Large intestine (tissue), 3 donors: Measurements from ENCODE around the gene SULT6B1. TPM values are rescaled to one million over a fixed set of nuclear protein-coding genes. Genes with fewer than 3 reads are reported as not detected.
"Not testable (repeated sequence)": the region's sequence is repeated elsewhere in the genome, so short reads cannot be mapped to it uniquely, and the experiment has no call there.

Source experiments
- DNase-seq, 2 donors: peaks; one replicate each; pipeline versions ENCODE4 v3.0.0 to v3.0.0-alpha.2; 2013
- H3K27ac ChIP-seq: one replicate; pipeline ENCODE4 v1.5.1; 2013; ENCODE audit warnings: low read length
- H3K27me3 ChIP-seq: 2 replicates; pipeline ENCODE4 v1.6.1; 2013; ENCODE audit warnings: low read length; ENCODE audit not compliant: control insufficient read depth, insufficient read depth
- H3K36me3 ChIP-seq: 2 replicates; pipeline ENCODE4 v1.6.1; 2013; ENCODE audit warnings: low read length; ENCODE audit not compliant: control insufficient read depth, insufficient read depth
- H3K4me1 ChIP-seq: one replicate; pipeline ENCODE4 v1.6.1; 2013; ENCODE audit warnings: low read length; ENCODE audit not compliant: control insufficient read depth, insufficient read depth
- H3K4me3 ChIP-seq: one replicate; pipeline ENCODE4 v1.5.1; 2013; ENCODE audit warnings: low read length
- H3K9me3 ChIP-seq: one replicate; pipeline ENCODE4 v1.6.1; 2013; ENCODE audit warnings: mild to moderate bottlenecking, low read depth, low read length, moderate library complexity; ENCODE audit not compliant: control insufficient read depth
- WGBS: methylation state at CpG from one replicate; pipeline ENCODE4 v1.1.5; 2013; ENCODE audit warnings: low lambda C conversion rate; ENCODE audit not compliant: insufficient coverage; 5-methylcytosine and 5-hydroxymethylcytosine counted together
- polyA plus RNA-seq: library from polyadenylated mRNA; unstranded; fragments of 120-200 nt; gene quantifications from one replicate; pipeline ENCODE4 v1.2.1, GENCODE V29; 2013

SULT6B1 gene
- polyA plus RNA-seq, 1 donor = not detected

- H3K9me3 ChIP-seq = no peaks in the 10 kb centered on the region
- no peak overlapping the region for H3K4me3 ChIP-seq
- no peaks in the 10 kb centered on the region for H3K27me3 ChIP-seq
- H3K36me3 ChIP-seq = peaks cover 73% of the 10 kb centered on the region
- H3K4me1 ChIP-seq = no peaks in the 10 kb centered on the region
- H3K27ac ChIP-seq = no peak overlapping the region
- no peak for DNase-seq
- WGBS = 100% methylated on average over 2 of the region's 4 CpGs
These were observed 30.6 kb upstream of the SULT6B1 start for GRCh38 chr2:37219046-37219445.

- Histone ChIP-seq H3K27me3 (no peaks in the 10 kb centered on the region), H3K27ac (no peak overlapping the region), H3K9me3 (no peaks in the 10 kb centered on the region), H3K4me1 (no peaks in the 10 kb centered on the region), H3K4me3 (no peak overlapping the region), H3K36me3 (peaks cover 69% of the 10 kb centered on the region)
- DNase-seq = no peak
- WGBS = no CpG with 5 or more reads among the region's 1 CpG
These were observed 26.8 kb upstream of the SULT6B1 start for GRCh38 chr2:37215250-37215649.

DNA sequence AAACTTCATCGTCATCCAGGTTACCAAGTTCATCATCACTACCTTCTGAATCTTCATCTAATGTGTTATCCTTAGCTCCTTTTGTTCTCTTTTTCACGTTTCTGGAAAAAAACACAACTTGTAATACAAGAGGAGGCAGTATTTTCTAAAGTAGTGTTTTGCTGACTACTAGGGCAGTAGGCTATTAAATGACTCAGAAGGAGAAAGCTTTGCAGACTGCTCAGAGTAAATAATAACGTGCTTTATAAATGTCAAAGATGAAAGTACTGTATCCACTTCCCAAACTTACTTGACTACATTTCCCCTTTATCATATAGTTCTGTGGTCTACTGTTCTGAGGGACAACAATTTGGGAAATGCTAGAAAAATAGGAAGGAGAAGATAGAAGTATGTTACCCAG, 23.5 kb upstream of the SULT6B1 start:
- DNase-seq = no peak
- Histone ChIP-seq H3K4me3 (no peak overlapping the region), H3K4me1 (no peaks in the 10 kb centered on the region), H3K27me3 (no peaks in the 10 kb centered on the region), H3K9me3 (peaks cover 8% of the 10 kb centered on the region), H3K36me3 (peaks cover 71% of the 10 kb centered on the region), H3K27ac (no peak overlapping the region)
- WGBS = 86% methylated on average over 1 of the region's 3 CpGs

GRCh38 chr2:37211212-37211611, 22.7 kb upstream of the SULT6B1 start:
- Histone ChIP-seq H3K27ac (no peak overlapping the region), H3K4me1 (no peaks in the 10 kb centered on the region), H3K9me3 (peaks cover 10% of the 10 kb centered on the region), H3K27me3 (no peaks in the 10 kb centered on the region), H3K4me3 (no peak overlapping the region), H3K36me3 (peaks cover 68% of the 10 kb centered on the region)
- DNase-seq = no peak

DNA sequence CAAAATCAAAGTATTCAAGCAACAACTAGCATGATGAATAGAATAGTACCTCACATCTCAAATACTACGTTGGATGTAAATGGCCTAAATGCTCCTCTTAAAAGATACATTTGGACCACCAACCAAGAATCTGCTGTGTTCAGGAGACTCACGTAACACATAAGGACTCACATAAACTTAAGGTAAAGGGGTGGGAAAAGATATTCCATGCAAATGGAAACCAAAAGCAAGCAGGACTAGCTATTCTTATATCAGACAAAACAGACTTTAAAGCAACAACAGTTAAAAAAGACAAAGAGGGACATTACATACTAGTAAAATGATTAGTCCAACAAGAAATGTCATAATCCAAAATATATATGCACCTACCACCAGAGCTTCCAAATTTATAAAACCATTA, 18.3 kb upstream of the SULT6B1 start:
- not testable (repeated sequence) for H3K4me1 ChIP-seq, DNase-seq, H3K27ac ChIP-seq, H3K4me3 ChIP-seq, H3K27me3 ChIP-seq
- no CpG with 5 or more reads among the region's 2 CpGs for WGBS
- H3K9me3 ChIP-seq = peaks cover 22% of the 10 kb centered on the region
- peaks cover 63% of the 10 kb centered on the region for H3K36me3 ChIP-seq

DNA sequence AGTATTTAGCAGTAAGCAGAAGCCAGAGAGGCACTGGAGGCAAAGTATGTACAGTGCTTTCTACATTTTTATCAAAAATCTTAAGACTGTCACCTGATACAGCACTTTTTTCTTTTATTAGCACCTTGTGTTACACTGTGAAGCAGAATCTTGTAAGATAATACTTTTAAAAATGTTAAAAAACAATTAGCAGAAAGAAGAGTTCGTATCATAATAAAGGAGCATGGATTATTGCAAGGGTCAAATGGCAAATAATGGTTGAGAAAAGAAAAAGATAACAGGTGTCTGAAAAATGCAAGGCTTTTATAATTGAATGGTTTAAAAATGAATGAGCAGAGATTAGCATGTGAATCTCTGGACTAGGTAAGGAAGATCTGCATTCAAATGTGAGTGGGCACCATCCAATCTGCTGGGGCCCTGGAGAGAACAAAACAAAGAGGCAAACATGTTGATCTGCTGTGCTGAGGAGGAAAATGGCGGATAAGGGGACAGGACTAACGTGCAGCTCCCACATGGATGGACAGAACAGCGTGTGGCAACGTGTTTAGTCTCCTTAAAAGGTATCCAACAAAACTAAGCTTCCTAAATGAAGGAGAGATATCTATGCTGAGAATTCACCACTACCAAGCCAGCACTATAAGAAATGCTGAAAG, 17.3 kb upstream of the SULT6B1 start:
- Histone ChIP-seq H3K9me3 (peaks cover 22% of the 10 kb centered on the region), H3K4me1 (no peaks in the 10 kb centered on the region), H3K36me3 (peaks cover 60% of the 10 kb centered on the region), H3K27ac (no peak overlapping the region), H3K4me3 (no peak overlapping the region), H3K27me3 (no peaks in the 10 kb centered on the region)
- 100% methylated on average over 1 of the region's 5 CpGs for WGBS
- no peak for DNase-seq

GRCh38 chr2:37205071-37205661, 16.7 kb upstream of the SULT6B1 start:
- H3K4me1 ChIP-seq, H3K4me3 ChIP-seq, H3K27me3 ChIP-seq, DNase-seq, H3K27ac ChIP-seq: not testable (repeated sequence)
- H3K9me3 ChIP-seq = peaks cover 22% of the 10 kb centered on the region
- WGBS = 0% methylated on average over 1 of the region's 8 CpGs
- peaks cover 57% of the 10 kb centered on the region for H3K36me3 ChIP-seq

- peaks cover 45% of the 10 kb centered on the region for H3K36me3 ChIP-seq
- H3K27ac ChIP-seq = no peak overlapping the region
- WGBS = 100% methylated on average over 2 of the region's 2 CpGs
These were observed 15.2 kb upstream of the SULT6B1 start for GRCh38 chr2:37203708-37204107.

GRCh38 chr2:37201766-37202165, 13.3 kb upstream of the SULT6B1 start:
- Histone ChIP-seq H3K36me3 (peaks cover 39% of the 10 kb centered on the region), H3K9me3 (peaks cover 15% of the 10 kb centered on the region), H3K4me1 (peaks cover 5% of the 10 kb centered on the region), H3K4me3 (no peak overlapping the region), H3K27ac (no peak overlapping the region), H3K27me3 (no peaks in the 10 kb centered on the region)
- DNase-seq = peak in 1 of 2 donors; percentile 6
- no CpG with 5 or more reads among the region's 1 CpG for WGBS

More at GRCh38 chr2:37203708-37204107, 15.2 kb upstream of the SULT6B1 start:
- Histone ChIP-seq H3K27me3 (no peaks in the 10 kb centered on the region), H3K4me1 (no peaks in the 10 kb centered on the region), H3K9me3 (peaks cover 15% of the 10 kb centered on the region), H3K4me3 (no peak overlapping the region)
- DNase-seq = no peak

- no peak for DNase-seq
- H3K4me1 ChIP-seq = peaks cover 5% of the 10 kb centered on the region
- no peak overlapping the region for H3K4me3 ChIP-seq
- WGBS = no CpG with 5 or more reads among the region's 1 CpG
- H3K27ac ChIP-seq = no peak overlapping the region
- H3K36me3 ChIP-seq = peaks cover 35% of the 10 kb centered on the region
- peaks cover 12% of the 10 kb centered on the region for H3K9me3 ChIP-seq
- no peaks in the 10 kb centered on the region for H3K27me3 ChIP-seq
These were observed 12.7 kb upstream of the SULT6B1 start for GRCh38 chr2:37201208-37201607.

DNA sequence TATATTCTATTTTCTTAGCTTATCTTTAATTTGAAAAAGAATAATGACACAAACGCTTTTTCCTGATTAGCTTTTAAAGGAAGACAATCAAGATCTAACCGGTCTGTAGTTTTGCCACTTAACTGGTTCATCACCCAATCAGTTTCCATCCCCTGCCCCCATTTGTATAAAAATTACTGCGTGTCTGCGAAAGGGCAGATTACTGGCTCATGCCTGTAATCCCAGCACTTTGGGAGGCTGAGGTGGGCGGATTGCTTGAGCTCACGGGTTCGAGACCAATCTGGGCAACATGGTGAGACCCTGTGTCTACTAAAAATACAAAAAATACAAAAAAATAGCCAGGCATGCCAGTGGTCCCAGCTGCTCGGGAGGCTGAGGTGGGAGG, 10.2 kb upstream of the SULT6B1 start:
- peaks cover 18% of the 10 kb centered on the region for H3K36me3 ChIP-seq
- H3K27me3 ChIP-seq = no peaks in the 10 kb centered on the region
- DNase-seq = no peak
- no peak overlapping the region for H3K27ac ChIP-seq
- WGBS = 80% methylated on average over 1 of the region's 8 CpGs
- peaks cover 5% of the 10 kb centered on the region for H3K4me1 ChIP-seq
- H3K9me3 ChIP-seq = peaks cover 2% of the 10 kb centered on the region
- H3K4me3 ChIP-seq = no peak overlapping the region
